GM12878 (cell line): Measurements from ENCODE around the gene UPP2. TPM values are rescaled to one million over a fixed set of nuclear protein-coding genes. Genes with fewer than 3 reads are reported as not detected.

Experiments used
- ATAC-seq: fragments of 200-7000 bp; cut with Tn5 transposase; 3 replicates; pipeline ENCODE4 v1.9.1; 2020; ENCODE audit warnings: mild to moderate bottlenecking, moderate library complexity
- BruUV-seq: library from RNA; stranded (reverse); fragments of 400-500 nt; replicated peaks from 2 replicates; lab custom pipeline; 2021; lab: Mats Ljungman, UMichigan
- CTCF ChIA-PET: fragments of 300-600 bp; sonication (Branson Sonifier 250); formaldehyde crosslinking; extraction: SDS; loops from one replicate; lab custom pipeline; 2021; ENCODE audit warnings: inconsistent platforms; lab: Yijun Ruan, JAX
- POLR2A ChIA-PET: fragments of 350-600 bp; formaldehyde crosslinking; extraction: SDS; loops from one replicate; lab custom pipeline; 2021; ENCODE audit warnings: inconsistent platforms; lab: Charles Lee
- RAD21 ChIA-PET: fragments of 300-600 bp; sonication (Branson Sonifier 250); formaldehyde crosslinking; loops from one replicate; lab custom pipeline; 2023; ENCODE audit warnings: antibody characterized with exemption; ENCODE audit not compliant: unreplicated experiment; lab: Charles Lee
- SMC1A ChIA-PET: fragments of 300-600 bp; sonication (Branson Sonifier 250); formaldehyde crosslinking; loops from one replicate; lab custom pipeline; 2023; ENCODE audit not compliant: unreplicated experiment, uncharacterized antibody; lab: Charles Lee
- DNase-seq: peaks from one replicate; pipeline ENCODE4 v3.0.0-alpha.2; 2011; ENCODE audit warnings: low read depth, low spot score
- FAIRE-seq: peaks from 3 replicates; lab custom pipeline; 2011; peaks lifted over from hg19 to GRCh38; lab: Jason Lieb, UNC
- H2AFZ ChIP-seq: 2 replicates; pipeline ENCODE4 v1.6.0; 2011; ENCODE audit warnings: low read depth, low read length, control low read depth; ENCODE audit not compliant: control insufficient read depth
- H3K27ac ChIP-seq: 2 replicates; pipeline ENCODE4 v1.5.1; 2011; ENCODE audit warnings: control low read depth; ENCODE audit not compliant: control insufficient read depth, insufficient read depth
- H3K27me3 ChIP-seq, 2 experiments: replicated peaks in 1 of 2; 2 replicates each; pipeline versions ENCODE4 v1.6.0 to v1.6.1; 2011; ENCODE audit warnings: low read length in 1 of 2; ENCODE audit not compliant: control insufficient read depth in 2 of 2, insufficient read depth in 2 of 2
- H3K36me3 ChIP-seq, 2 experiments: 2 replicates each; pipeline ENCODE4 v1.5.1; 2011; ENCODE audit warnings: low read length in 1 of 2; ENCODE audit not compliant: control insufficient read depth in 2 of 2, insufficient read depth in 2 of 2
- H3K4me1 ChIP-seq: 2 replicates; pipeline ENCODE4 v1.6.1; 2011; ENCODE audit warnings: mild to moderate bottlenecking, low read length, moderate library complexity, mixed read lengths; ENCODE audit not compliant: control insufficient read depth, insufficient read depth
- H3K4me2 ChIP-seq: 2 replicates; pipeline ENCODE4 v1.6.0; 2011; ENCODE audit warnings: control low read depth; ENCODE audit not compliant: control insufficient read depth, insufficient read depth
- H3K4me3 ChIP-seq: fragments of 200-600 bp; sonication (generic); 2 replicates; pipeline ENCODE4 v1.5.1; 2016
- H3K79me2 ChIP-seq: 2 replicates; pipeline ENCODE4 v1.6.0; 2011; ENCODE audit warnings: low read length; ENCODE audit not compliant: control insufficient read depth, insufficient read depth
- H3K9ac ChIP-seq: 2 replicates; pipeline ENCODE4 v1.8.0; 2011; ENCODE audit warnings: low read length, control low read depth, mixed read lengths; ENCODE audit not compliant: control insufficient read depth, insufficient read depth
- H3K9me3 ChIP-seq: replicated peaks from 3 replicates; pipeline ENCODE4 v1.5.1; 2011; ENCODE audit warnings: mild to moderate bottlenecking, low read length; ENCODE audit not compliant: control insufficient read depth, insufficient read depth
- H4K20me1 ChIP-seq: 2 replicates; pipeline ENCODE4 v1.6.0; 2011; ENCODE audit not compliant: control insufficient read depth, insufficient read depth
- CREB1 ChIP-seq: IDR thresholded peaks from 2 replicates; pipeline ENCODE4 v1.6.1; 2012; ENCODE audit warnings: low read depth, mild to moderate bottlenecking, inconsistent platforms
- CREM ChIP-seq: IDR thresholded peaks from 2 replicates; pipeline ENCODE4 v1.6.1; 2014; ENCODE audit warnings: antibody characterized with exemption, low read depth
- FOXK2 ChIP-seq: fragments of 450-650 bp; IDR thresholded peaks from 2 replicates; pipeline ENCODE4 v1.6.1; 2017; ENCODE audit warnings: mild to moderate bottlenecking, moderate library complexity
- MEF2B ChIP-seq: fragments of 450-650 bp; IDR thresholded peaks from 2 replicates; pipeline ENCODE4 v1.6.1; 2018; ENCODE audit warnings: mild to moderate bottlenecking, moderate library complexity; ENCODE audit not compliant: partially characterized antibody, poor library complexity, severe bottlenecking
- MTA3 ChIP-seq: IDR thresholded peaks from 2 replicates; pipeline ENCODE4 v1.6.1; 2012; ENCODE audit warnings: low read length, inconsistent platforms, borderline replicate concordance
- PAX8 ChIP-seq: fragments of 450-650 bp; IDR thresholded peaks from 2 replicates; pipeline ENCODE4 v1.6.1; 2017; ENCODE audit warnings: mild to moderate bottlenecking, moderate library complexity
- SMARCA5 ChIP-seq: fragments of 450-650 bp; IDR thresholded peaks from 2 replicates; pipeline ENCODE4 v1.6.1; 2017; ENCODE audit warnings: mild to moderate bottlenecking
- WGBS: methylation state at CpG from one replicate; pipeline ENCODE4 v1.1.6; 2016; ENCODE audit warnings: low lambda C conversion rate; ENCODE audit not compliant: insufficient replicate concordance, insufficient coverage; ENCODE audit errors: missing lambda C conversion rate; 5-methylcytosine and 5-hydroxymethylcytosine counted together
- in situ Hi-C: fragments of 300-500 bp; cut with MboI; formaldehyde crosslinking; loops from 9 replicates; pipeline ENCODE4 v1.14.3; 2018; ENCODE audit warnings: mixed read lengths
- intact Hi-C: fragments of 100-400 bp; cut with micrococcal nuclease; formaldehyde crosslinking; loops from one replicate; pipeline ENCODE4 v1.14.2; 2022; ENCODE audit not compliant: unreplicated experiment
- polyA plus RNA-seq, 11 experiments: library from polyadenylated mRNA; depleted of rRNA in 4 of 11; unstranded in 6 of 11; stranded (reverse) in 5 of 11; fragments of >200 nt; fragmentation: Nextera tagmentation in 4 of 11; fragmentation: Illumina TruSeq in 1 of 11; extraction: Ambion mirVana in 4 of 11; extraction: Trizol in 1 of 11; gene quantifications; 1 replicate in 1 of 11; 2 replicates in 10 of 11; pipeline versions ENCODE4 v1.2.1 to v1.2.3, GENCODE V29; 2011 to 2016; ENCODE audit warnings: inconsistent platforms in 2 of 11, missing spikeins in 2 of 11, low read depth in 1 of 11
- total RNA-seq, 4 experiments: library from RNA; depleted of rRNA in 3 of 4; stranded (reverse); fragments of >200 nt in 3 of 4; fragmentation: Illumina TruSeq in 1 of 4; extraction: Trizol in 1 of 4; gene quantifications; 2 replicates each; pipeline versions ENCODE4 v1.2.1 to v1.2.3, GENCODE V29; 2013 to 2021
- TF ChIP-seq, protein P1 (sequence below): IDR thresholded peaks from 2 replicates; pipeline ENCODE4 v1.6.1; 2012; ENCODE audit warnings: low read depth, low read length, improper control_type of control experiment
- TF ChIP-seq, protein P2 (sequence below): fragments of 450-650 bp; conservative IDR thresholded peaks from 2 replicates; pipeline ENCODE4 v1.6.1; 2017; ENCODE audit warnings: mild to moderate bottlenecking, moderate library complexity

The UPP2 gene
- total and polyA plus RNA-seq, 10 of the 15 experiments (the other 5 are each of a cell fraction or from before 2014, with no cell fraction given) = not detected

DNA sequence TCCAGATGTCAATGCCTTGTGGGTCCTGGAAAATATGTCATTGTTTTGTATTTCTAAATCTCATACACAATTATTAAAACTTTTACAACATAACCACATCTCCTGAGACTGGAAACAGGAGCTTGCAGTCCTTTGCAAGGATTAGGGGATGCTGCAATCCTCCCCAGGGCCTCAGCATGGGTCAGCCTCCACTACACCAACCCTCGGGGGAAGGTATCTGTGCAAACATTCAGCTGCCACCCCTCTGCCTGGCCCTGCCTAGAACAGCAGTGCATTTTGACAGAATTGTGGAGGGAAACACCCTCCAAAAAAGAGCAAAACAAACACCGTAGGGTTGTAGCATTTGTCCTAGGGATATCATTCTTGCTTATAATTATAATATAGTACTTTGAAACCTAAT is 4.2 kb upstream of the UPP2 start (continued):
- no peak for TF ChIP-seq CREB1
- TF ChIP-seq, protein P1, sequence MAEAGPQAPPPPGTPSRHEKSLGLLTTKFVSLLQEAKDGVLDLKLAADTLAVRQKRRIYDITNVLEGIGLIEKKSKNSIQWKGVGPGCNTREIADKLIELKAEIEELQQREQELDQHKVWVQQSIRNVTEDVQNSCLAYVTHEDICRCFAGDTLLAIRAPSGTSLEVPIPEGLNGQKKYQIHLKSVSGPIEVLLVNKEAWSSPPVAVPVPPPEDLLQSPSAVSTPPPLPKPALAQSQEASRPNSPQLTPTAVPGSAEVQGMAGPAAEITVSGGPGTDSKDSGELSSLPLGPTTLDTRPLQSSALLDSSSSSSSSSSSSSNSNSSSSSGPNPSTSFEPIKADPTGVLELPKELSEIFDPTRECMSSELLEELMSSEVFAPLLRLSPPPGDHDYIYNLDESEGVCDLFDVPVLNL = no peak
- no peak for TF ChIP-seq MTA3
- no peak for TF ChIP-seq SMARCA5
- no peak for TF ChIP-seq PAX8
- TF ChIP-seq MEF2B = no peak
- no peak for TF ChIP-seq CREM

- SMC1A ChIA-PET = no interaction called here
- DNase-seq (no peak), FAIRE-seq (no peak), ATAC-seq (no peak)
- Histone ChIP-seq H3K4me2 (no peak overlapping the region), H3K9ac (no peak overlapping the region), H3K27me3 (no peaks in the 10 kb centered on the region), H3K36me3 (no peaks in the 10 kb centered on the region), H2AFZ (no peak overlapping the region), H4K20me1 (no peaks in the 10 kb centered on the region), H3K4me1 (no peaks in the 10 kb centered on the region), H3K79me2 (no peaks in the 10 kb centered on the region), H3K4me3 (no peak overlapping the region), H3K27ac (no peak overlapping the region), H3K9me3 (no peaks in the 10 kb centered on the region)
- no TSS peak for BruUV-seq
- CTCF ChIA-PET = no interaction called here
- RAD21 ChIA-PET = no interaction called here
- intact Hi-C loops = no loop called here
- TF ChIP-seq FOXK2 = no peak
- TF ChIP-seq, protein P2, sequence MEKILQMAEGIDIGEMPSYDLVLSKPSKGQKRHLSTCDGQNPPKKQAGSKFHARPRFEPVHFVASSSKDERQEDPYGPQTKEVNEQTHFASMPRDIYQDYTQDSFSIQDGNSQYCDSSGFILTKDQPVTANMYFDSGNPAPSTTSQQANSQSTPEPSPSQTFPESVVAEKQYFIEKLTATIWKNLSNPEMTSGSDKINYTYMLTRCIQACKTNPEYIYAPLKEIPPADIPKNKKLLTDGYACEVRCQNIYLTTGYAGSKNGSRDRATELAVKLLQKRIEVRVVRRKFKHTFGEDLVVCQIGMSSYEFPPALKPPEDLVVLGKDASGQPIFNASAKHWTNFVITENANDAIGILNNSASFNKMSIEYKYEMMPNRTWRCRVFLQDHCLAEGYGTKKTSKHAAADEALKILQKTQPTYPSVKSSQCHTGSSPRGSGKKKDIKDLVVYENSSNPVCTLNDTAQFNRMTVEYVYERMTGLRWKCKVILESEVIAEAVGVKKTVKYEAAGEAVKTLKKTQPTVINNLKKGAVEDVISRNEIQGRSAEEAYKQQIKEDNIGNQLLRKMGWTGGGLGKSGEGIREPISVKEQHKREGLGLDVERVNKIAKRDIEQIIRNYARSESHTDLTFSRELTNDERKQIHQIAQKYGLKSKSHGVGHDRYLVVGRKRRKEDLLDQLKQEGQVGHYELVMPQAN = no peak
- in situ Hi-C loops = no loop called here
- WGBS = 19% methylated on average over 4 of the region's 4 CpGs
- POLR2A ChIA-PET = no interaction called here
These were observed 3.5 kb upstream of the UPP2 start for GRCh38 chr2:158098178-158098577.
